Activated CD8-positive, alpha-beta memory T cell treated with anti-CD3 and anti-CD28 coated beads for 24 hours (primary cell): Measurements from ENCODE around the gene GRM4.

ENCODE experiments used
- DNase-seq: peaks from one replicate; pipeline ENCODE4 v3.0.0-alpha.2; 2020

The GRM4 gene

GRCh38 chr6:34039943-34040342 is 105.9 kb downstream of the GRM4 start:
- DNase-seq, result no peak

DNA sequence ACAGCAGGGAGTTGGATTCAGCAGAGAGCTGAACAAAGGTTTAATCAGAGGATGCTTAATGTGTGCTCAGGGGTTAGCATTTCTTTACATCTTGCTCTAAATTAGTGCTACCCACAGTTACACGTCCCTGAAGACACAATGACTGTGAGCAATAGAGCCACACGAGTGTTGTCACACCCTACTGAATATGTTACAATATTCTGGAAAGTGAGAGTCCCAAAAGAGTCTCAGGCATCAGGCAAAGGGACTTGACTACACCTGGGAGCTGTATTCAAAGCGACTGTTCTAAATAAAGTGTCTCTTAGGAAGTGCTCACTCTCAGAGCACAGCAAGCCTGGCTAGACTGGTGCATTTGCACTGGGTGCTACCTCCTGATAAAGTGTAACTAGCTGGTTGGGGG is 108.7 kb downstream of the GRM4 start:
- DNase-seq, result no peak

GRCh38 chr6:34036357-34037069 is 109.4 kb downstream of the GRM4 start:
- DNase-seq, result no peak

- no peak for DNase-seq
Observed at GRCh38 chr6:34035704-34036356, 110.1 kb downstream of the GRM4 start.

DNA sequence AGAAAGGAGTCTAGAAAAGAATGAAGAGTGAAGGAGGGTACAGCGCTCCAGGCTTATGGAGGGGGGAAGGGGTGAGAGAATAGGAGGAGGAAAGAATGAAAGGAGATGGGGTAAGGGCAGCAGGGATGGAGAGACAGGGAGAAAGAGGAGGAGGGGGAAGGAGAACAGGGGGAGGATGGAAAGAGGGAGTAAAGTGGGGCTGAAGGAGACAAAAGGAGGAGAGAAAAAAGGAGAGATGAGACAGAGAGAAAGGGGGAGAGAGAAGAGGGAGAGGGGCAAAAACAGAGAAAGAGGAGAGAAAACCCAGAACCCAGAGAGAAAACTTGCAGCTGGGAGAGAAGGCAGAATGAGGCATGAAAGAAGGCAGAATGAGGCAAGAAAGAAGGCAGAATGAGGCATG is 110.7 kb downstream of the GRM4 start:
- DNase-seq, result no peak

GRCh38 chr6:34032856-34033255 is 113.0 kb downstream of the GRM4 start:
- DNase-seq, result no peak

DNA sequence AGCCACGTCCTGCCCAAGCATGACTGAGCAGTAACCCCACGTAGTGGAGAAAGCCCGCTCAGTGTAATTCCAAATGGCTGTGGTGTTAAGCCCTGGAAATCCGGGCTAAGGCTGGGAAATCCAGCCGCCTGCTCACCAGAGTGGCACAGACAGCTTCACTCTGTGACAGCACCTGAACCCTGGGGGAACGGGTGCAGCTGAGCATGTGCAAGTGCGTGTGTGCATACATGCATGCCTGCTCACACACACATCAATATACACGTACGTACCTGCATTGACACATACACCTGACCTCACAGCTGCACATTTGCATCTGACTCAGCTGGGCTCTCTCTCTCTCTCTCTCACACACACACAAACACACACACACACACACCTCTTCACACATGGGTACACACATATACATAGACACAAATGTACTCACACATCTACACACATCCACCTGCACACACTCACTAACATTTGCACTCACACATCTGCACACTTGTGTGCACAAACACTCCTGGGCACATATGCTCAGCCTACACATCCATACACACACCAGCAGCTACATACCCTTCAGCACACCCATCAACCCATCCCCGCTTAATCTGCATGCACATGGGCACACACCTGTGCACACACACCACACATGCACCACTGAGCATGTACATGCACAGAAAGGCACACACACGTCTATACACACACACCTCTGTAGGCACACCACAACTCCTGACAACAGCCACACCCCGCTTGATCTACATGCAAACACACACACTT is 114.1 kb downstream of the GRM4 start:
- no peak for DNase-seq

GRCh38 chr6:34030831-34031624 is 114.9 kb downstream of the GRM4 start:
- DNase-seq, result no peak

- DNase-seq, result no peak
Observed at GRCh38 chr6:34029489-34030280, 116.2 kb downstream of the GRM4 start.

DNA sequence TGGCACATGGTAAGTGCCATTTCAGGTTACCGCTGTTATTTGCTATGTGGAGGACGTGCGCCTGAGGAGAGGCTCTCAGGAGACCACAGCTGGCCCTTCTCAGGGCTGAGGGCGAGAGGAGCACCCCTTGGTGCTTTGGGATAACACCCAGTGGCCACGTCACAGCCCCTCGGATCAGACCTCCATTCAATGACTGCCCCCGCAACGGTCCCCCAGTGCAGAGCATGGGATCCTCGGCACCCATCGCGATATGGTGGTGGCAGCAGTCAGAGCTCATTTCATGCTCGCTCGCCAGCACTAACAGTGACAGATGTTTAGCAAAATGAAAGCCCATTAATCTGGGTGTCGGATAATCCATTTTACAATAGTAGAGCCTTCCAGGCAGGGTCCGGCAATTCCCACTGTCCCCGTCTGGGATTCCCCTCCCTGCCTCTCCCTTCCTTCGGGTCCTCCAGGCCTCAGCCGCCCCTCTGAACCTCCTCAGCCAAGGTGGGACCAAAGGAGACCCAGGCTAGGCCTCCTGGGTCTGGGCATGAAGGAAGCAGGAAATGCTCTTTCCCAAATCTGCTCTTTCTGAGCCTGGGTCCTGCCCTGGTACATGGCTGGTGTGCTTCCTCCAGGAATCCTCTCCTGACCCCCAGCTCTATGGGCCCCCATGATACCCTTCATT is 117.1 kb downstream of the GRM4 start:
- no peak for DNase-seq

- DNase-seq, result no peak
Observed at GRCh38 chr6:34027939-34028441, 117.9 kb downstream of the GRM4 start.

DNA sequence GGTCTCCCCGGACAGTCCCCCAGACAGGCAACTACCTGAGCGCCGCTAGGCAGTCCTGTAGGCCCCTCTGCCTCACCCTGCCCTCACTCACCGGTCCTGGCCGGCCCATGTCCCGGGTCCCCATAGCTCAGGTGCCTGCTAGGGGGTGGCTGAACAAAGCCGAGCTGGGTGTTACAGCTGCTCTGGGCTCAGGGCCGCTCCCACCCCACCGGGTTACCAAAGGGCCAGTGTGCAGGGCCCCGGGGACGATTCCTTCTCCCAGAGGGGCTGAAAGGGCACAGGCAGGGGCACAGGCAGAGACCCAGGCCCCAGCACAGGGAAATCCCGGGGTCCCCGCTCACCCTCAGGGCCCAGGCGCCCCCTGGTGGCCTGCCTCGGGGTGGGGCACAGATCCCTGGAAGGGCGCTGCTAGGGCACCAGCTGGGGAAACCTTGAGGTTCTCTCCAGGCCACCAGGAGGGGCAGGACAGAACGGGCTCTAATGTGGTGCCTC is 118.4 kb downstream of the GRM4 start:
- peak; percentile 89 for DNase-seq

DNA sequence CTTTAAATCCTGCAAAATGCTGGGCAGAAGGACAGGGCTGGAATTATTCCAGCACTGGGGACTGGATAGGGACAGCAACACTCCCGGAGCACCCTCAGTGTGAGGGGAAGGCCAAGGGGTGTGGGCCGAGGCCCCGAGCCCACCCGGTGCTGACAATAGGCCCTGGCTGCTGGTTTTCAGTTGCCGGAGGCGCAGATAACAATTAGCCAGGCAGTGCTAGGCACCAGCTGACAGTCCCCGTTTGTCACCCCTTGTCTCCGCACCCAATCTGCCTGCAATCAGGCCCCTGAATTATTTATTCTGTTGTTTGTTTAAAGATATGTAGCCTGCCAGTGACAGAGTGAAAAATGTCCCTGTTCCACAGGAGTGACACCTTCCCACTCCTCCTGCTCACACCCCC is 120.0 kb downstream of the GRM4 start:
- DNase-seq, result no peak

GRCh38 chr6:34025112-34025807 is 120.6 kb downstream of the GRM4 start:
- DNase-seq, result no peak

DNA sequence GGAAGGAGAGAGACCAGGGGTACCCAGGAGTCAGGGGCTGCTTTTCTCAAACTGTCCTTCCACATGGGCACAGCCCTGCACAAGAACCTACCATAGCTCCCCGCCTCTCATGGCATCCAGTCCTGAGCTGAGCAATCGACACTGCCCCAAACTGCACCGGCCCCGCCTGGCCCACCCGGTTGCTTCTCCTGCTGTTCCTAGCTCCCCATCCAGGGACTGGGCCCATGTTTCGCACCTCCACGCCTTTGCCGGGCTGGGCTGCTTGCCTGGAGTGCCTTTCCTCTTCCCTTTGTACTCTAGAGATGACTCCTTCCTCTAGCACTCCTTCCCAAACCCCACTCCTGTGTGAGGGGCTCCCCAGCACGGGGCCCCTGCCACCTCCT is 123.0 kb downstream of the GRM4 start:
- DNase-seq, result no peak

DNA sequence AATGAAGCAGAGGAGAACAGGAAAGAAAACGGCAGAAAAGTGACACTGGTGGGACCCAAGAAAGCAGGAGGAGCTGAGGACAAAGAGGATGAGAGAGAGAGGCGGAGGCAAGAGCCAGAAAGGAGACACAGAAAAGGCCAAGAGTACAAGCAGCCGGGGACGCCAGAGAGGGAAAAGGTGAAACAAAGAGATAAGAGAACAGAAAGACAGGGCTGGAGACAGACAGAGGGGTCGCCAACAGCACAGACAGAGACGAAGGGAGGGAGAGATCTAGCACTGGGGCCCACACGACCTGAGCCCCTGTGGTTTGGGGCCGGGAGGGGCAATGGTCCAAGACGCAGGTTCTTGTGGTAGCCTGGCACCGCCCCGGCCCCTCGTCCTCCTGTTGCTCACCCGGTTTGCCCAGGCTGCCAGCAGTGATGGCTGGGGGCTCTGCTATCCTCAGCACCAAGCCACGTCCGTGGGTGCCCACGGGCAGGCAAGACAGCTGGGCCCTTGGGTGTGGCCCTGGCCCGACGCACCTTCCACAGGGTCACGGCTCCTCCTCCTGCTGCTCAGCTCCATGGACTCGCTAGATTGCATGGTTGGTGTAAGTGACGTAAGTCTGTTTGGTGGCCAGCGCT is 123.5 kb downstream of the GRM4 start:
- DNase-seq, result no peak

- DNase-seq, result no peak
Observed at GRCh38 chr6:34021554-34022190, 124.2 kb downstream of the GRM4 start.

- DNase-seq, result no peak
Observed at GRCh38 chr6:34020807-34021553, 124.9 kb downstream of the GRM4 start.

DNA sequence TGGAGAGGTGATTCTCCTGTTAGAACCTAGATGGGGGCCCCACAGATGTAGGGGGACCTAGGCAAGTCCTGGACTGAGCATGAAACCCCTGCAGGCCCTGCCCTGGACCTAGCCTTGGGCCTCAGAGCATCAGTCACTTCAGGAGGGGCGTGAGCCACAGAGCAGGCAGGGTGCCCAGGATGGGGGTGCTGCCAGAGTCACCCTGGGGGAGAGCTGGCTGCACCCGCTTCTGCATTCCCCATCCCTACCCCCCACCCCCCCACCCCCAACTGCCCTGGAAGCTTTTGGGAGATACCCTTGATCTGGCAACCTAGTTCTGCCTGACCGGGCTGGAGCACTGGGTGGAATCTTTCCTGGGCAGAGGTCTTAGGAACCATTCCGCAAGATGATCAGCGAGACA is 125.6 kb downstream of the GRM4 start:
- no peak for DNase-seq
